ENCODE data around the gene FEM1B.

FEM1B gene

DNA sequence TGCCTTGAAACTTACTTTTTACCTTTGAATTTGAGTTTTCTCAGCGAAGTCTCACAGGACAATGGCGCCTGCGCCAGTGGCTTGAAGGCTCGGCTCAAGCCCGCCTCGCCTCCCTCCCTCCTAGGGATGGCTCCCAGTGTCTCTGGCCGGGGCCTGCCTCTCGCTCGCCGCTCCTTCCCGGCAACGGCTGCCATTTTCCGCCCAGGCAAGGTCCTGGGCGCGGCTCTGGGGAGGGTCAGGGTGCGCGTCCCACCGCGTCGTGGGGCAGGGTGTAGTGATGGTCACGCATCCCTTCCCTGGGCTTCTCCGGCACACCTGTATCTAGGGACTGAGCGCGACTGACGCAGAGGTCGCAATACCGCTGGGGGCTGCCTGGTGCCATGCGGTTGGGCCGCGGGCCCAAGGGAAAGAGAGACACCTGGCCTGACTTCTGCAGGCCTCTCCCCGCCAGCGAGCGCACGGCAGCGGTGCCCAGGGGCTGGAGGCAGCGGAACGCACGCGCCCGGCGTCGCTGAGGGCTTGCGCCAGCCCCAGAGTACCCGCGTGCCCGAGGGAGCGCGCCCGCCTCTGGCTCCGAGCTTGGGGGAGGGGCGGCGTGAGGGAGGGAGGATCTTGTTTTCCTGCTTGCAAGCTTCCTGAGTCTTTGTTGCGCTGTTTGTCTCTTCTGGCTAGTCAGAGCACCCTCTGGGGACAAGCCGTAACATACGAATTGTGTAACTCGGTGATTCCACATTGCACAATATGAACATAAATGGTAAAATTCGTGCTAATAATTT is 20.7 kb upstream of the FEM1B start:
- peak overlapping the region; percentile 74 for H3K9ac ChIP-seq (ENCODE audit: low read length)
- H3K9me3 ChIP-seq (replicated peaks; ENCODE audit: insufficient read depth, low read length) = no peaks in the 10 kb centered on the region
- peak overlapping the region; percentile 92 for H2AFZ ChIP-seq (ENCODE audit: low read length)
- H3K9me2 ChIP-seq (replicated peaks; ENCODE audit: insufficient read depth, low read length) = no peaks in the 10 kb centered on the region
- H3K4me1 ChIP-seq (ENCODE audit: low read length) = peaks cover 14% of the 10 kb centered on the region
- H3K79me2 ChIP-seq (ENCODE audit: low read length) = no peaks in the 10 kb centered on the region
- peak overlapping the region; percentile 58 for H3K4me3 ChIP-seq (ENCODE audit: low read length)
- H3K27me3 ChIP-seq (replicated peaks; ENCODE audit: insufficient read depth, low read length) = no peaks in the 10 kb centered on the region
- peak overlapping the region; percentile 85 for H3K4me2 ChIP-seq (ENCODE audit: low read depth, low read length)
- peak; percentile 92 for DNase-seq
- H3K27ac ChIP-seq (ENCODE audit: low read length) = peak overlapping the region; percentile 82
- no peaks in the 10 kb centered on the region for H3K36me3 ChIP-seq (replicated peaks; ENCODE audit: insufficient read depth, low read length)
- no peaks in the 10 kb centered on the region for H4K20me1 ChIP-seq (ENCODE audit: insufficient read depth, low read length)
- TF ChIP-seq EZH2 (optimal IDR thresholded peaks at IDR 0.05; ENCODE audit: low read depth, low read length) = no peak
- TF ChIP-seq, protein P1, sequence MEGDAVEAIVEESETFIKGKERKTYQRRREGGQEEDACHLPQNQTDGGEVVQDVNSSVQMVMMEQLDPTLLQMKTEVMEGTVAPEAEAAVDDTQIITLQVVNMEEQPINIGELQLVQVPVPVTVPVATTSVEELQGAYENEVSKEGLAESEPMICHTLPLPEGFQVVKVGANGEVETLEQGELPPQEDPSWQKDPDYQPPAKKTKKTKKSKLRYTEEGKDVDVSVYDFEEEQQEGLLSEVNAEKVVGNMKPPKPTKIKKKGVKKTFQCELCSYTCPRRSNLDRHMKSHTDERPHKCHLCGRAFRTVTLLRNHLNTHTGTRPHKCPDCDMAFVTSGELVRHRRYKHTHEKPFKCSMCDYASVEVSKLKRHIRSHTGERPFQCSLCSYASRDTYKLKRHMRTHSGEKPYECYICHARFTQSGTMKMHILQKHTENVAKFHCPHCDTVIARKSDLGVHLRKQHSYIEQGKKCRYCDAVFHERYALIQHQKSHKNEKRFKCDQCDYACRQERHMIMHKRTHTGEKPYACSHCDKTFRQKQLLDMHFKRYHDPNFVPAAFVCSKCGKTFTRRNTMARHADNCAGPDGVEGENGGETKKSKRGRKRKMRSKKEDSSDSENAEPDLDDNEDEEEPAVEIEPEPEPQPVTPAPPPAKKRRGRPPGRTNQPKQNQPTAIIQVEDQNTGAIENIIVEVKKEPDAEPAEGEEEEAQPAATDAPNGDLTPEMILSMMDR (IDR thresholded peaks at IDR 0.05; ENCODE audit: low read length) = no peak
- no peak for TF ChIP-seq EZH2phosphoT487 (IDR thresholded peaks at IDR 0.05; ENCODE audit: low read length)
- peaks cover 9% of the 10 kb centered on the region; the same call in 1 of the 2 replicates for H3F3A ChIP-seq (ENCODE audit: insufficient read depth, low read length)

DNA sequence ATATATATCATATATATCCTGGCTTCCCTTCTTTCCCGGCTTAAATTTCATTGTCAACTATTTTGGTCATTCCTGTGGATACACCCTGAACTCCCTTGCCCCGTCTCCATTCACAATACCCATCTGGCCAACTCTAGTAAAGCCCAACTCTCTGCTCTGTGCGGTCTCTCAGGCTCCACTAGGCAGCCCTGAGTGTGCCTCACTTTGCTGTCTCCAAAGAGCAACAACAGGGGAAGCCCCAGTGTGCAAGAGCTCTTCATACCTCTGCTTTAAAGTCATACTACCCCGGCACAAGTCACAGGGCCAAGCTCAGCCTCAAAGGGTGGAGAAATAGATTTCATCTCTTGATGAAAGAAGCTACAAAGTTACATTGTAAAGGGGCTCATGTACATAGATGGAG is 18.9 kb upstream of the FEM1B start:
- H3K27me3 ChIP-seq (replicated peaks; ENCODE audit: insufficient read depth, low read length) = no peaks in the 10 kb centered on the region
- peaks cover 9% of the 10 kb centered on the region; the same call in 1 of the 2 replicates for H3F3A ChIP-seq (ENCODE audit: insufficient read depth, low read length)
- H3K79me2 ChIP-seq (ENCODE audit: low read length) = no peaks in the 10 kb centered on the region
- H3K9me3 ChIP-seq (replicated peaks; ENCODE audit: insufficient read depth, low read length) = no peaks in the 10 kb centered on the region
- no peak overlapping the region for H2AFZ ChIP-seq (ENCODE audit: low read length)
- no peak overlapping the region for H3K27ac ChIP-seq (ENCODE audit: low read length)
- no peaks in the 10 kb centered on the region for H4K20me1 ChIP-seq (ENCODE audit: insufficient read depth, low read length)
- H3K4me3 ChIP-seq (ENCODE audit: low read length) = no peak overlapping the region
- H3K9ac ChIP-seq (ENCODE audit: low read length) = no peak overlapping the region
- peaks cover 6% of the 10 kb centered on the region; the same call in 1 of the 2 replicates for H3K4me1 ChIP-seq (ENCODE audit: low read length)
- H3K36me3 ChIP-seq (replicated peaks; ENCODE audit: insufficient read depth, low read length) = no peaks in the 10 kb centered on the region
- no peak overlapping the region for H3K4me2 ChIP-seq (ENCODE audit: low read depth, low read length)
- peak; percentile 55 for DNase-seq
- H3K9me2 ChIP-seq (replicated peaks; ENCODE audit: insufficient read depth, low read length) = no peaks in the 10 kb centered on the region
- TF ChIP-seq, protein P1 (IDR thresholded peaks at IDR 0.05; ENCODE audit: low read length) = no peak
- no peak for TF ChIP-seq EZH2phosphoT487 (IDR thresholded peaks at IDR 0.05; ENCODE audit: low read length)
- no peak for TF ChIP-seq EZH2 (optimal IDR thresholded peaks at IDR 0.05; ENCODE audit: low read depth, low read length)

DNA sequence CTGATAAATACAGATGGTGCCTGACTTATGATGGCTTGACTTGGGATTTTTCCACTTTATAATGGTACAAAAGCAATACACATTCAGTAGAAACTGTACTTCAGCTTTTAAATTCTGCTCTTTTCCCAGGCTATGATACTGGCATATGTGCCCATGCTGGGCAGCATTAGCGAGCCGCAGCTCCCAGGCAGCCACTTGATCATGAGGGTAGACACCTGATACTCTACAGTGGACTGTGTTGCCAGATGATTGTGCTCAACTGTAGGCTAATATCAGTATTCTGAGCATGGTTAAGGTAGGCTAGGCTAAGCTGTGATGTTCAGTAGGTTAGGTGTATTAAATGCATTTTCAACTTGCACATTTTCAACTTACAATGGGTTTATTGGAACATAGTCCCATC is 17.7 kb upstream of the FEM1B start:
- Histone ChIP-seq H3K9me2 (replicated peaks; ENCODE audit: insufficient read depth, low read length) (no peaks in the 10 kb centered on the region), H3K9me3 (replicated peaks; ENCODE audit: insufficient read depth, low read length) (no peaks in the 10 kb centered on the region), H3K9ac (ENCODE audit: low read length) (no peak overlapping the region), H3K79me2 (ENCODE audit: low read length) (no peaks in the 10 kb centered on the region), H3F3A (ENCODE audit: insufficient read depth, low read length) (peaks cover 5% of the 10 kb centered on the region; the same call in 1 of the 2 replicates), H3K4me2 (ENCODE audit: low read depth, low read length) (no peak overlapping the region), H2AFZ (ENCODE audit: low read length) (no peak overlapping the region), H3K4me1 (ENCODE audit: low read length) (peaks cover 6% of the 10 kb centered on the region; the same call in 1 of the 2 replicates), H3K4me3 (ENCODE audit: low read length) (no peak overlapping the region), H3K36me3 (replicated peaks; ENCODE audit: insufficient read depth, low read length) (no peaks in the 10 kb centered on the region), H4K20me1 (ENCODE audit: insufficient read depth, low read length) (no peaks in the 10 kb centered on the region), H3K27me3 (replicated peaks; ENCODE audit: insufficient read depth, low read length) (no peaks in the 10 kb centered on the region), H3K27ac (ENCODE audit: low read length) (no peak overlapping the region)
- DNase-seq = no peak
- TF ChIP-seq, protein P1 (IDR thresholded peaks at IDR 0.05; ENCODE audit: low read length) = no peak
- TF ChIP-seq EZH2 (optimal IDR thresholded peaks at IDR 0.05; ENCODE audit: low read depth, low read length) (no peak), EZH2phosphoT487 (IDR thresholded peaks at IDR 0.05; ENCODE audit: low read length) (no peak)

Data from MM.1S (cell line).